T-helper 1 cell treated with Interleukin-12 subunit alpha and Interleukin-12 subunit beta and Interleukin-4 antibody, amounts not matched to agents 30 μg/mL and 1 μg/mL, for 36 hours (primary cell): ENCODE measurements around the gene SOX15.

Experiments
- H3K27ac Mint-ChIP-seq: one replicate; pipeline ENCODE4 v1.8.0; 2021; ENCODE audit warnings: mild to moderate bottlenecking, mixed read lengths
- H3K27me3 Mint-ChIP-seq: one replicate; pipeline ENCODE4 v1.8.0; 2021; ENCODE audit warnings: low read depth, mixed read lengths
- H3K36me3 Mint-ChIP-seq: one replicate; pipeline ENCODE4 v1.8.0; 2021; ENCODE audit warnings: low read depth, mixed read lengths
- H3K4me1 Mint-ChIP-seq: one replicate; pipeline ENCODE4 v1.8.0; 2021; ENCODE audit warnings: low read depth, mixed read lengths
- H3K4me3 Mint-ChIP-seq: one replicate; pipeline ENCODE4 v1.8.0; 2021; ENCODE audit warnings: mild to moderate bottlenecking, moderate library complexity, mixed read lengths
- H3K9me3 Mint-ChIP-seq: one replicate; pipeline ENCODE4 v1.8.0; 2021; ENCODE audit warnings: mixed read lengths

Gene SOX15

GRCh38 chr17:7538891-7539545 lies 50.9 kb downstream of the SOX15 start:
- no peaks in the 10 kb centered on the region for H3K4me1 Mint-ChIP-seq
- no peaks in the 10 kb centered on the region for H3K9me3 Mint-ChIP-seq
- no peak overlapping the region for H3K4me3 Mint-ChIP-seq
- no peaks in the 10 kb centered on the region for H3K36me3 Mint-ChIP-seq
- peaks cover 6% of the 10 kb centered on the region for H3K27me3 Mint-ChIP-seq
- no peak overlapping the region for H3K27ac Mint-ChIP-seq
